HG03469 (cell line): ENCODE measurements around the gene RAB11FIP4.
A peak's percentile ranks its signal among the peaks of the same experiment; 100 is the strongest.

Experiments used
- ATAC-seq: cut with Tn5 transposase; IDR thresholded peaks from one replicate; pipeline ENCODE4 v1.9.1; 2021; ENCODE audit warnings: mild to moderate bottlenecking, moderate library complexity, moderate number of reproducible peaks; ENCODE audit not compliant: unreplicated experiment

Gene RAB11FIP4

GRCh38 chr17:31481783-31482081 is 90.3 kb downstream of the RAB11FIP4 start:
- no peak for ATAC-seq

GRCh38 chr17:31484821-31485220 is 93.3 kb downstream of the RAB11FIP4 start:
- no peak for ATAC-seq

GRCh38 chr17:31486351-31487062 is 95.0 kb downstream of the RAB11FIP4 start:
- no peak for ATAC-seq

GRCh38 chr17:31487063-31487647 is 95.7 kb downstream of the RAB11FIP4 start:
- no peak for ATAC-seq

- peak; percentile 45 for ATAC-seq
Measured at GRCh38 chr17:31487648-31488263, 96.3 kb downstream of the RAB11FIP4 start.

- peak; percentile 4 for ATAC-seq
Measured at GRCh38 chr17:31488264-31488981, 96.9 kb downstream of the RAB11FIP4 start.

- ATAC-seq: no peak
Measured at GRCh38 chr17:31488982-31489294, 97.5 kb downstream of the RAB11FIP4 start.

GRCh38 chr17:31489295-31490018 is 98.0 kb downstream of the RAB11FIP4 start:
- ATAC-seq: no peak

- ATAC-seq: no peak
Measured at GRCh38 chr17:31490019-31490650, 98.7 kb downstream of the RAB11FIP4 start.

- no peak for ATAC-seq
Measured at GRCh38 chr17:31490671-31491375, 99.3 kb downstream of the RAB11FIP4 start.

- ATAC-seq: no peak
Measured at GRCh38 chr17:31491376-31492131, 100.1 kb downstream of the RAB11FIP4 start.

- ATAC-seq: no peak
Measured at GRCh38 chr17:31492206-31492605, 100.7 kb downstream of the RAB11FIP4 start.

- no peak for ATAC-seq
Measured at GRCh38 chr17:31492880-31493655, 101.6 kb downstream of the RAB11FIP4 start.

GRCh38 chr17:31493656-31494155 is 102.2 kb downstream of the RAB11FIP4 start:
- ATAC-seq: no peak

GRCh38 chr17:31494259-31495021 is 103.0 kb downstream of the RAB11FIP4 start:
- ATAC-seq: peak; percentile 35

- no peak for ATAC-seq
Measured at GRCh38 chr17:31495022-31495885, 103.8 kb downstream of the RAB11FIP4 start.

GRCh38 chr17:31496097-31496496 is 104.6 kb downstream of the RAB11FIP4 start:
- ATAC-seq: no peak
